ENCODE measurements around the gene REC114. TPM values are rescaled to one million over a fixed set of nuclear protein-coding genes. Genes with fewer than 3 reads are reported as not detected.
"Not testable (repeated sequence)": the region's sequence is repeated elsewhere in the genome, so short reads cannot be mapped to it uniquely, and the experiment has no call there.

Gene REC114
- total RNA-seq, 1 donor from 2014 or later = not detected

DNA sequence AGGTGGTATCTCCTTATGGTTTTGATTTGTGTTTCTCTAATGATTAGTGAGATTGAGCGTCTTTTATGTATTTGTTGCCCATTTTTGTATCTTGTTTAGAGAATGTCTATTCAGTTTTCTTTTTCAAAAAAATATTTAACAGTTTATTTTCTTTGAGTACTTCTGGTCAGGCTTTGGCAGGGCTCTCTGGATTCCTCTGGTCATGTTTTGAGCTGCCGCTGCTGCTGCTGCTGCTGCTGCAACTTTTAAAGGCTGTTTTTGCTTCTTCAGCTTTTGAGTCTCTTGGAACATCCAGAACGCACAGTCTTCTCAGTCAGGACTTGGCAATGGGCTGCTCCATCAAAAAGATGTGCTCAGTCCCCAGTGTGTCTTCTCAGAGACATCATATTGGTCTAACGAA, 40.1 kb downstream of the REC114 start:
- TF ChIP-seq CTCF (IDR thresholded peaks at IDR 0.05; ENCODE audit: insufficient read depth, low read length, poor library complexity, severe bottlenecking) = no peak
- H3K36me3 ChIP-seq (ENCODE audit: control insufficient read depth, insufficient read depth, low read length) = no peaks in the 10 kb centered on the region
- no peak for DNase-seq (ENCODE audit: low read depth)
- H3K4me3 ChIP-seq (ENCODE audit: low read depth, low read length) = no peak overlapping the region
- no peaks in the 10 kb centered on the region for H3K27me3 ChIP-seq (ENCODE audit: control insufficient read depth, insufficient read depth, low read length)

DNA sequence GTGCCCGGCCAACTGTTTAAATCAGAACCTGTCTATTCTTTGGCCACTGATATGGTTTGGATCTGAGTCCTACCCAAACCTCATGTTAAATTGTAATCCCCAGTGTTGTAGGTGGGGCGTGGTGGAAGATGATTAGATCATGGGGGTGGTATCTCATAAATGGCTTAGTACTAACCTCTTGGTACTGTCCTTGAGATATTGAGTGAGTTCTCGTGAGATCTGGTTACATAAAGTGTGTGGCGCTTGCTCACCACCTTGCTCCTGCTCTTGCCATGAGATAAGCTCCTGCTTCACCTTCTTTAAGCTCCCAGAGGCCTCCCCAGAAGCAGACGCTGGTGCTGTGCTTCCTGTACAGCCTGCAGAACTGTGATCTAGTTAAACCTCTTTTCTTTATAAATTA, 42.4 kb downstream of the REC114 start:
- TF ChIP-seq CTCF (IDR thresholded peaks at IDR 0.05; ENCODE audit: insufficient read depth, low read length, poor library complexity, severe bottlenecking) = no peak
- no peak for DNase-seq (ENCODE audit: low read depth)
- no peak overlapping the region for H3K4me3 ChIP-seq (ENCODE audit: low read depth, low read length)

GRCh38 chr15:73485885-73486284, 42.9 kb downstream of the REC114 start:
- H3K36me3 ChIP-seq (ENCODE audit: control insufficient read depth, insufficient read depth, low read length); H3K4me3 ChIP-seq (ENCODE audit: low read depth, low read length); H3K27me3 ChIP-seq (ENCODE audit: control insufficient read depth, insufficient read depth, low read length); DNase-seq (ENCODE audit: low read depth): not testable (repeated sequence)

More for the DNA sequence above, 42.4 kb downstream of the REC114 start:
- no peaks in the 10 kb centered on the region for H3K27me3 ChIP-seq (ENCODE audit: control insufficient read depth, insufficient read depth, low read length)
- no peaks in the 10 kb centered on the region for H3K36me3 ChIP-seq (ENCODE audit: control insufficient read depth, insufficient read depth, low read length)

GRCh38 chr15:73488698-73489097, 45.7 kb downstream of the REC114 start:
- Histone ChIP-seq H3K27me3 (ENCODE audit: control insufficient read depth, insufficient read depth, low read length) (no peaks in the 10 kb centered on the region), H3K36me3 (ENCODE audit: control insufficient read depth, insufficient read depth, low read length) (no peaks in the 10 kb centered on the region), H3K4me3 (ENCODE audit: low read depth, low read length) (no peak overlapping the region)
- TF ChIP-seq CTCF (IDR thresholded peaks at IDR 0.05; ENCODE audit: insufficient read depth, low read length, poor library complexity, severe bottlenecking) = no peak
- DNase-seq (ENCODE audit: low read depth) = no peak

DNA sequence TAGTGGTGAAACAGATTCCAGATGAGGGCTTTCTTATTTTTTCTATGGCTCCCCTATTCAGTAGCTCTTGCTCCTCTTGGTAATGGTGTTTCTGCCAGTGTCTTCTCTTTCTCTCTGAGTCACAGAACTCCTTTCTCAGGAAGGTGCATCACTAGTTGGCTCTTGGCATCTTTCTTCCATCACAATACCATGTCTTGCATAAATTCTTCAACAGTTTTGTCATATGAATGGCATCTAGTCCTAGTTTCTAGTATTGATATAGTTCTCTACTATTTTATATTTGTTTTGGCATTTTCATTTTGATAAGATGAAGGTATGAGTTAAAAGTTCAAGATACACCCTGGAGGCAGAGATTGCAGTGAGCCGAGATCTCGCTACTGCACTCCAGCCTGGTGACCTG, 51.0 kb downstream of the REC114 start:
- no peak for DNase-seq (ENCODE audit: low read depth)
- Histone ChIP-seq H3K4me3 (ENCODE audit: low read depth, low read length) (no peak overlapping the region), H3K27me3 (ENCODE audit: control insufficient read depth, insufficient read depth, low read length) (no peaks in the 10 kb centered on the region), H3K36me3 (ENCODE audit: control insufficient read depth, insufficient read depth, low read length) (no peaks in the 10 kb centered on the region)
- no peak for TF ChIP-seq CTCF (IDR thresholded peaks at IDR 0.05; ENCODE audit: insufficient read depth, low read length, poor library complexity, severe bottlenecking)

DNA sequence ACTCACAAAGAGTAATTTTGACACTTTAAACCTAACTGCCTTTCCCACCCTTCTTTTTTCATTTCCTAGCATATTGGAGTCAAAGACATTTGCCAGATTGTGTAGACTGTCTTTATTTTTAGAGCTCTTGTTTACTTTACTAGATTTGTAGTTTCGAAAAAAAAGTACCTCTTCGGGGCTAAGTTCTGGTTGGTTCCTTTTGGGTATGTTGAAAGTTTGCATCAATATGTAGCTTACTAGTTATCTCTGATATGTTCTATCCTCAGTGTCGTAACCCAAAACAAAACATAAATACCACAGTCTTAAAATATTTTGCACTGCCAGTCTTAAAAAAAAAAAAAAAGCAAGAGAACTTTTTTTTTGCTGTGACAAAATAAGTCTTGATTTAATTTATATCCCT, 52.2 kb downstream of the REC114 start:
- no peak for DNase-seq (ENCODE audit: low read depth)
- Histone ChIP-seq H3K4me3 (ENCODE audit: low read depth, low read length) (no peak overlapping the region), H3K36me3 (ENCODE audit: control insufficient read depth, insufficient read depth, low read length) (no peaks in the 10 kb centered on the region), H3K27me3 (ENCODE audit: control insufficient read depth, insufficient read depth, low read length) (no peaks in the 10 kb centered on the region)
- TF ChIP-seq CTCF (IDR thresholded peaks at IDR 0.05; ENCODE audit: insufficient read depth, low read length, poor library complexity, severe bottlenecking) = no peak
